Stimulated activated CD4-positive, alpha-beta T cell treated with anti-CD3 and anti-CD28 coated beads, Interleukin-15, amount 100 ng/mL, for 48 hours (primary cell): ENCODE measurements around the gene HELZ2.
"Not testable (repeated sequence)": the region's sequence is repeated elsewhere in the genome, so short reads cannot be mapped to it uniquely, and the experiment has no call there.

Source experiments
- DNase-seq, 2 donors: peaks; one replicate each; pipeline ENCODE4 v3.0.0-alpha.2; 2020; ENCODE audit warnings: low read depth in 2 of 2

The HELZ2 gene, protein sequence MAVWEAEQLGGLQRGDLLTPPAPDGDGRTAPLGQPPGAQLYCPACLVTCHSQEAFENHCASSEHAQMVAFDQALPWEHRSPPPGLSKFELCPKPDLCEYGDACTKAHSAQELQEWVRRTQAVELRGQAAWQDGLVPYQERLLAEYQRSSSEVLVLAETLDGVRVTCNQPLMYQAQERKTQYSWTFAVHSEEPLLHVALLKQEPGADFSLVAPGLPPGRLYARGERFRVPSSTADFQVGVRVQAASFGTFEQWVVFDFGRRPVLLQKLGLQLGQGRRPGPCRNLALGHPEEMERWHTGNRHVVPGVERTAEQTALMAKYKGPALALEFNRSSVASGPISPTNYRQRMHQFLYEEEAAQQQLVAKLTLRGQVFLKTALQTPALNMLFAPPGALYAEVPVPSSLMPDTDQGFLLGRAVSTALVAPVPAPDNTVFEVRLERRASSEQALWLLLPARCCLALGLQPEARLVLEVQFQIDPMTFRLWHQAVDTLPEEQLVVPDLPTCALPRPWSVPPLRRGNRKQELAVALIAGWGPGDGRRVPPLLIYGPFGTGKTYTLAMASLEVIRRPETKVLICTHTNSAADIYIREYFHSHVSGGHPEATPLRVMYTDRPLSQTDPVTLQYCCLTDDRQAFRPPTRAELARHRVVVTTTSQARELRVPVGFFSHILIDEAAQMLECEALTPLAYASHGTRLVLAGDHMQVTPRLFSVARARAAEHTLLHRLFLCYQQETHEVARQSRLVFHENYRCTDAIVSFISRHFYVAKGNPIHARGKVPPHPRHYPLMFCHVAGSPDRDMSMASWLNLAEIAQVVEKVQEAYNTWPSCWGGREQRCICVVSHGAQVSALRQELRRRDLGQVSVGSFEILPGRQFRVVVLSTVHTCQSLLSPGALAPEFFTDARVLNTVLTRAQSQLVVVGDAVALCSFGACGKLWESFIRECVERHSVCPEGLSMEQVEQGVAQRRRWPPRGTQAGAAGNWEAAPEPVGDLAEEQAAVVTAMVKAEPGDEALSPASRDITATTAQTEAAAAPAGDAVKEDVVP (N-terminal part only)

DNA sequence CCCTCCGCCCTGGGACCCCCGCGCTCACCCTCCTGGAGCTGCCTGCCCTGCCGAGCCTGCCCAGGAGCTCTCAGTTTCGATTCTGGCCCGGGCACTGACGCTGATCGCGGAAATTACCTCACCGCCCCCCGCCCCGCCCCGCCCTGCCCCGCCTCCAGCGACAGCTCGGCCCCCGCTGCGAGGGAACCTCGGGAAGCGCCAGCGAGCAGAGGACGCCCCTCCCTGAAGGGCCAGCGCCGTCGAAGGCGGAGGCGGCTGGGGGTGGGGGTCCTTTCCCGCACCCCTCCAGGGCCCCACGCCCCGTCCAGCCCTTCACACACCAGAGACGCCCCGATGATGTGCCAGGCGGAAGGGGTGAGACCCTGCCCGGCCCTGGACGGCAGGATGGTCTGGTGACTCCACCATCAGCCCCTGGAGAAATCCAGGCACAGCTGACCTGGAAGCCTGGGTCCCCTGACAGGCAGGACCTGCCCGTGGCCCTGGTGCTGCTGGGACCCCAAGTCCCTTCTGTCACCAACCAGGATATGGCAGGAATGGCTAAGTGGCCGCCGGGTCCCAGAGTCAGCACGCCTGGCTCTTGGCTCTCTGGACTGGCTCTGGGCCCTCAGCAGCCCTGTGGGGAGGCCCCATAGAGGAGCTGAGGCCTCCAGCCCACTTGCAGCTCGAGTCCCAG is at the start of gene HELZ2:
HELZ2 (minus strand) TSS at position 84 of the 673 bp plus-strand sequence. CDS start 1,854 bp downstream, outside the sequence.
- DNase-seq: no peak

DNA sequence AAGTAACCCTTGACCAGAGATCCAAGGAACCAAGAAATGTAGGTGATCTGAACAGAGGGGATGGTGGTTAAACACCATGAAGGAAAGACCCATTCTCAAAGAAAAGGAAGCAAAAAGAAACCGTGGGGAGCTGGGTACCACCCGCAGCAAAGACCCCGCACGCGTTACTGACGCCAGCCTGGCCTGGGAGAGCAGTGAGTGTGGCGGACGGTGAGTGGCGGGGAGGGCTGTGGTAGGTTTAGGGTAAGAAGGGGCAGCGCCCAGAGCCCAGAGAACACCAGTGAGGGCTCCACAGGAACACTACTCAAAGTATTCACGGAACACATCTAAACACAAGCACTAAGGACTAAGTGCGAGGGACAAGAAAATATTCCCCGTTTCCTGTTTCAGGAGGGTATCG is 48.7 kb upstream of the HELZ2 start:
- DNase-seq: no peak

DNA sequence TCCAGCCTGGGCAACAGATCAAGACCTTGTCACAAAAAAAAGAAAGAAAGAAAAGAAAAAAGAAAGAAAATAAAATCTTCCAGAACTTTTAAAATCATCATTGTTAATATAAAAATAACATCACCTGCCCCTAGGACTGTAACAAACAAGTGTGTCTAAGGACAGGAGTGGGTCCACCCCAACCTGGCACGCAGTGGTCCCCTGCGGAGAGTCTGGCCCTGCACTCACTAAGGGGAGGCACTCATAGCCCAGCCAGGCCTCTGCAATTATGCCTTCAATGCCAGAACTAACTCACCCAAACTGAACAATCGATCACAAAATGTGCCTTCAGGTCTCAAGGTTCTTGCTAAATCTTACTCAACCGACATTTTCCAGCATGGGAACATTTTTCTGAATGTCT is 48.1 kb upstream of the HELZ2 start:
- DNase-seq: no peak

DNA sequence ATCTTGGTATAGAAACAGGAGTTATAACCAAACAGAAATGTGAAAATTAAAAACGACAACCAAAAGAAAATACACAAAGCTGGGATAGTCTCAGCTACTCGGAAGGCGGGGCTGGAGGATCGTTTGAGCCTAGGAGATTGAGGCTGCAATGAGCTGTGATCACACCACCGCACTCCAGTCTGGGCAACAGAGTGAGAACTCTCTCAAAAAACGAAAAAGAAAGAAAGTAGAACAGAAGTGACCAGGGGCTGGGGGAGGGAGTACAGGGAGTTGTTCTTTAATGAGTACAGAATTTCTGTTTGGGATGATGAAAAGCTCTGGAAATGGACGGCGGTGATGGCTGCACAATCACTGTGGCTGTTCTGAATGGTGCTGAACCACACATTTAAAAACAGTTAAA is 47.0 kb upstream of the HELZ2 start:
- no peak for DNase-seq

DNA sequence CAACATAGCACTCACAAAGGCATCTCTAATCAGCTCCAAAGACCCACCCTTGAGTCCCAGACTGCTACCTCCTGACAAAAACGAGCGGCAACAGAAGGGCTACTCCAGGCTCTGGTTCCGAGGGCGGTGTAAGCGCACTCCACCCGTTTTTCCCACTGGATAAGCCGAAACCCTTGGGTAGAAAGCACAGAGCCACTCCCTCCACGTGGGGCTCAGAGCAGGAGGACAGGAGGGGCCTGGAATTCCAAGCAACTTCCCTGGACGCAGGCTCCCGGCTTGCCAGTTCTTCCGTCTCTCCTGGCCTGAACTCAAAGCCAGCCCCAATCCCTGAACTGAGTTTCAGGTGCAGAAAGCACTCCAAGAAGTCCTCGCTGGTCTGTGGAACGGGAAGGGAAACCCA is 45.5 kb upstream of the HELZ2 start:
- no peak for DNase-seq

DNA sequence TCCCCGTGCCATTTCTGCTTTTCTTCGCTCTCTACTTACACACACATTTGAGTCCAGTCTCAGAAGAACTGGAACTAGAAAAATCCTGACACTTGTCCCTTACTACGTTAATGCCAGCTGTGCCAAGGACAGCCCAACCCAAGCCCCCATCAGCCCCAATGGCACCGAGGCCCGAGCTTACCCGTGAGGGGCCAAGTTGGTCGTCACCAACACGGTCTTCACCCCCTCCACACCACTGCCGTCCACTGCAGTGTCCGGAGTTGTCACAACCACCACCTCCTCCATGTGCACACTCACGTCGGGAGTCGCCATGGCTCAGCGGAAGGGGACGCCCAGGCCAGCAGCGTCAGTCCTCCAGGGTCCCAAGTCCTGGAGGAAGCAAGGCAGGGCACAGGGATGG is 45.0 kb upstream of the HELZ2 start:
- no peak for DNase-seq

DNA sequence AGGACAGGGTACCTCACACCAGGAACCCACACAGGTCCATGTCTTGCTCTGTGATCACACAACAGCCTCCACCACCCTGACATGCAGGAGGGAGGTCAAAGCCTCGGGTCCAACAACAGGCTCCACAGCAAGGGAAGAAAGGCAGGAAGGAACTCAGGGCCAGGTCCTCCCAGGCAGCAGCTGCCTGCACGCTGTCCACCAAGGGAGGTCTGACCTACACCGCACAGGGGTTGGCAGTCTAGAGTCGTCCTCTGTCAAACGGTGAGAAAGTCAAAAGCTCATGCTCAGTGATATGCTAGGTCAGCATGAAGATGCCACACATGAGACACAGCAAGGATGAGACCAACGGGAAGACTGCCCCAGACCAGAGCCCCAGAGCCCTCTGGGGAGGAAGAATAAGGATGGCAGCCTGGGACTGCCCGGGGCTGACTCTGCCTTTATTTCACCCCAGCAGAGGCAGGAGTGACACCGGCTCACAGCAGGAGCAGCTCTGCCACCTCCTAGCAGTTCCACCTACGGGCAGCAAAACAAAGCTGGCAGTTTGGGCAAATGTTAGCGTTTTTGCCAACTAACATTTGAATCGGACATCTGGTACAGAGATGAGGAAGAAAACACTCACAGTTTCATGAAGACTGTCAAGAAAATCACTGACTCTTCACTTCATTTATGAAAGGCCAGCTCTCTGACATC is 44.4 kb upstream of the HELZ2 start:
- no peak for DNase-seq

DNA sequence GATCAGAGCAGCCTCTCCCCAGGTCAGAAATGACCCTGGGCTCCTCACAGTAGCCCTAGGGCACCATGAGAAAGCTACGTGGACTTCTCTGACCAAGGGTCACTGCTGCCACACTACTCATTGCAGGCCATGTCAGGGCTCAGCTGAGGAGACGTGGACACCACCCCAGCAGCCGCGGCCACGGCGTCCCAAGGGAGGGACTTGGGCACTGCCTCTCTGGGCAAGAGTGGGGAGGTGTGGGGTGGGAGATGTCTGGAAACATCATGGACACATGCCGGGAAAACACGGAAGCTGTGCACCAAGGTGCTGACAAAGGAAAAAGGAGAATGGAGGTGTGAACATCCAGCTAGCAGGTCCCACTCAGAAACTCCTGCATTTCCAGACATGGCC is 43.8 kb upstream of the HELZ2 start:
- DNase-seq: no peak

DNA sequence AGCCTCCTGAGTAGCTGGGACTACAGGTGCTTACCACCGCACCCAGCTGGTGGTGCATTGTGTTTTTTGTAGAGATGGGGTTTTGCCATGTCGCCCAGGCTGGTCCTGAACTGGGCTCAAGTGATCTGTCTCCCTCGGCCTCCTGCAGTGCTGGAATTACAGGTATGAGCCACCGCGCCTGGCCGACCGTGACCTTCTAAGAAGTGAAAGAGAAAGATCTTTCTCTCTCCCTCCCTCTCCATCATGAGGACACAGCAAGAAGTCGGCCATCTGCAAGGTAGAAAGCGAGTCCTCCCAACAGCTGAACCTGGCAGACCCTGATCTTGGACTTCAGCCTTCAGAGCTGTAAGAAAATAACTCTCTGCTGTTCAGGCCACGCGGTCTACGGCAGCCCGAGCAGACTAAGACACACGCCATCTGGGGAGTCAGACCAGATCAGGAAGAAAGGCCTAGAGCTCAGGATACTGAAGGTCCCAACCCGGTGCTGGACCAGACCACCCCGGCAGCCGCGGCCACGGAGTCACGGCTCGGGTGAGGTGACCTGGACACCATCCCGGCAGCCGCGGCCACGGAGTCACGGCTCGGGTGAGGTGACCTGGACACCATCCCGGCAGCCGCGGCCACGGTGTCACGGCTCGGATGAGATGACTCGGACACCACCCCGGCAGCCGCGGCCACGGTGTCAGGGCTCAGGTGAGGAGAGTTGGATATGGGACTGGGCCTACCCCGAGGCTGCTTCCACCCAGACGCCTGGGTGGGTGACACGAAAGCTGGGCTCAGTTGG is 43.2 kb upstream of the HELZ2 start:
- no peak for DNase-seq

DNA sequence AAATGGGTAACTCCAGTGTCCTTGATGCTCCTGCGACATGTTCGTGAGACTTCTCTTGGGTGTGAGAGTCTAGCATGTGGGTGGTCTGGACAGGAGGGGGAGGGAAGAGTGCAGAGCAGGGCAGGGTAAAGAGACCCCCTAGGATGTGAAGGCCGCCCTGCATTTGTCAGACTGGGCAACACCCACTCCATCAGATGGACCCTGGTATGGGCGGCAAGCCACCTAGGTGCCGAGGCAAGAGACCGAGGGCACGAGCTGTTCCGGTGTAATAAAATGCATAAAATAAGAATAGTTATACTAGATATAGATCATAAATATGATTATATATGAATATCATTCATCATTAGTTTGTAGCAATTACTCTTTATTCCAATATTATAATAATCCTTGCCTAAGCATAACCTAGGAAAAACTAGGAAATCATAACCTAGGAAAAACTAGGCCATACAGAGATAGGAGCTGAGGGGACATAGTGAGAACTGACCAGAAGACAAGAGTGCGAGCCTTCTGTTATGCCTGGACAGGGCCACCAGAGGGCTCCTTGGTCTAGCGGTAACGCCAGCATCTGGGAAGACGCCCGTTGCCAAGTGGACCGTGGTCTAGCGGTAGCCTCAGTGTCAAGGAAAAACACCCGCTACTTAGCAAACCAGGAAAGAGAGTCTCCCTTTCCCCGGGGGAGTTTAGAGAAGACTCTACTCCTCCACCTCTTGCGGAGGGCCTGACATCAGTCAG is 40.0 kb upstream of the HELZ2 start:
- DNase-seq: not testable (repeated sequence)

DNA sequence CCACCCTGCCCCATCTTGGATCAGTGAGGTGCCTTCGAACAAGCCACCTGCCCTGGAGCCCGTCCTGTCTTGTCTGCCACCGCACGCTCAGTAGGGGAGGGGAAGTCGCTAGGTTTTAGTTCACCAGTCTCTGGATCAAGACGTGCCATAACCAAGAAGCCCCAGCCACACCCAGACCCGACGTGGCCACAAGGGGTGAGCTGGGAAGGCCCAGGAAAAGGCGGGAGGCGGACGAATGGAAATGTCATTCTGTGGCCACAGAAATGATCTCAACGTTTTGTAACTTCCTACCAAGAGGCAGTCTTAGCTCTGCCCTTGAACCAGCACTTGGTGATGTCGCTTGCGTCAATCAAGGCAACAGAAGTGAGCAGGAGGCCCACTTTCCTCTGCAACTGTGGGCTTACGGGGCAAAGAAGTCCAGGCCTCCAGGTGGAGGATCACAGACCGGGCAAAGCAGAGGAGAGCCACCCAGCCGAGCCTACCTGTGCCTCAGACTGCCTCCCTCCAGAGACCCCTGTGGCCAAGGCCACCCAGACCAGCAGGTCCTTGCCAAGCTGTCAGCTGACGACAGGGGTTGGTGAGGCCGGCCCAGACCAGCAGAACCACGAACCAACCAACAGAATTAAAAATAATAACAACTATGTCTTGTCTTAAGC is 38.4 kb upstream of the HELZ2 start:
- no peak for DNase-seq

DNA sequence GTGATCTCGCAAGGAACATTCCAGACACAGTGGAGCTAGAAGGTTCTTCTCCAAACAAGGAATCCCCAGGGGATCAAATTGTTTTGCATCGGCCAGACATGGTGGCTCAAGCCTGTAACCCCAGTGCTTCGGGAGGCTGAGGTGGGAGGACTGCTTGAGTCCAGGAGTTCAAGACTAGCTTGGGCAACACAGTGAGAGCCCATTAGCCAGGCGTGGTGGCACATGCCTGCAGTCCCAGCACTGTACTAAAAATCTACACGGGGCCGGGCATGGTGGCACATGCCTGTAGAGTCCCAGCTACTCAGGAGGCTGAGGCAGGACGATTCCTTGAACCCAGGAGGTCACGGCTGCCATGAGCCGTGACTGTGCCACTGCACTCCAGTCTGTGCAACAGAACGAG is 37.6 kb upstream of the HELZ2 start:
- DNase-seq: no peak

DNA sequence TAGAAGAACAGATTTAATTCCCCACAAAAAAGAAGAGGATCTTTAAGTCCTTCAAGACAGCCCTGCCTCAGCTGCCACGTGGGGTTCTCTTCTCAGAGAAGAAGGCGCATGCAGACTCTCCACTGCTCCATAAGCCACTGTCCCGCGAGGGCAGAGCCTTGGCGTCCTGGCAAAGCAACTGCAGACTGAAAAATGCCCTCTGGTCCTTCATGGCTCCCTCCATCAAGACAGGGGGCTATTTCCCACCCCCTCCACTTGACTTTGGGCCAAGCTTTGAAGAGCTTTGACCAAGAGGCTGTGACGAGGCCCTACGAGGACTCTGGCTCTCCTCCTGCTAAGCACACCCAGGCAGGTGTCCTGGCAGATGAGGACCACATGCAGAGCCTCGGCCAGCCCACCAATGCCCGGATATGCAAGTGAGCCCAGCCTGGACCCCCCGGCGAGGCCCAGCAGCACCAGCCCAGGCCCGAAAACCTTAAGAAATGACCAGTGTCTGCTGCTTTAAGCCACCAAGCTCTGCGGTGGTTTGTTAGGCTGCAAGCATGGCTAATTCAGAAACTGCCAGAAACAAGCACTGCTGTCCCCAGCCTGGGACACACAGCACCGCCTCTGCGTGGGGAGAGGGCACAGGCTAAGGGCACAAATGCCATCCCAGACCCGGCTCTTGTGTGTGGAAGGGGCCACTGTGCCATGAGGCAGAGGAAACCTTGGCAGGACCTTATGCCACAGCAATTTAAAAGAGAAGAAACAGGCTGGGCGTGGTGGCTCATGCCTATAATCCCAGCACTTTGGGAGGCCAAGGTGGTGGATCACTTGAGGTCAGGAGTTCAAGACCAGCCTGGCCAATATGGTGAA is 36.8 kb upstream of the HELZ2 start:
- no peak for DNase-seq

DNA sequence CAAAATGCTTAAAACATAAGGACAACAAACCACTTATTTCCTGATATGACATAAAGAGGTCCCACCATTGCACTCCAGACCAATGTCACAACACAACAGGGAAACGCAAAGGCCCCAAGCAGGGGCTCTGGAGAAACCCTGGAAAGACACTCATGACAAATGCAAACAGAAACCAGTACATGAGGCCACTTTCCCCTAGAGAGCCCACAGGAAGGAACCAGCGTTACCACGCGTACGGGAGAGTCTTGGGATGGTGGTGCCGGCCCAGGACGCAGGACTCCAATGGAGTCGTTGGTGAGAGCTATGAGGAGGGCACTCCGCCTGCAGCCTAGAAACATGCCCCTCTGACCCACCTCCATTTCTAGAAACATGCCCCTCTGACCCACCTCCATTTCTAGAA is 32.6 kb upstream of the HELZ2 start:
- no peak for DNase-seq

DNA sequence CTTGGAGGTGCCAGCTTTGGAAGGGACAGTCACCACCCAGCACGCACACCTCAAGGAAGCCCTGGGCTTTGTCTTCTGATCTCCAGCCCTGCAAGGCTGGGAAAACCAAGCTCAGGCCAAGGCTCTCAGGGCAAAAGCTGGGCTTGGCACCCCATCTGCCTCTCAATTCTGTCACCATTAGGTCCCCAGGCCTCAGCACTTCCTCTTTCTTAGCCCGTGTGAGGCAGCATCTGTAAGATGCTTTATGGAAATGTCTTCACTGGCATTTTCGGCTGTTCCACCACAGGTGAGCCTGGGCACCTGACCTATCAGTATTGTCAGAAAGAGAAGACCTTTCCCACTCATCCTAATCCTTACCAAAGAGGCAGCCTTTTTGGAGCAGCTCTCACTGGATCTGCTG is 28.3 kb upstream of the HELZ2 start:
- no peak for DNase-seq

DNA sequence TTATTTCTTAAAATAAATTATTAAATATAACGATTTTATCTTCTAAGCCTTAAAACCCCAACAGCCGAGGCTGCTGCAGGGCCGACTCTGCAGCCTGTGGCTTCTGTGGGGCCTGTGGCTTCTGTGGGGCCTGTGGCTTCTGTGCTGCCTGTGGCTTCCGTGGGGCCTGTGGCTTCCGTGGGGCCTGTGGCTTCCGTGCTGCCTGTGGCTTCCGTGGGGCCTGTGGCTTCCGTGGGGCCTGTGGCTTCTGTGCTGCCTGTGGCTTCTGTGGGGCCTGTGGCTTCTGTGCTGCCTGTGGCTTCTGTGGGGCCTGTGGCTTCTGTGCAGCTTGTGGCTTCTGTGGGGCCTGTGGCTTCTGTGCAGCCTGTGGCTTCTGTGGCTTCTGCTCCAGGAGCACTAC is 27.6 kb upstream of the HELZ2 start:
- not testable (repeated sequence) for DNase-seq

DNA sequence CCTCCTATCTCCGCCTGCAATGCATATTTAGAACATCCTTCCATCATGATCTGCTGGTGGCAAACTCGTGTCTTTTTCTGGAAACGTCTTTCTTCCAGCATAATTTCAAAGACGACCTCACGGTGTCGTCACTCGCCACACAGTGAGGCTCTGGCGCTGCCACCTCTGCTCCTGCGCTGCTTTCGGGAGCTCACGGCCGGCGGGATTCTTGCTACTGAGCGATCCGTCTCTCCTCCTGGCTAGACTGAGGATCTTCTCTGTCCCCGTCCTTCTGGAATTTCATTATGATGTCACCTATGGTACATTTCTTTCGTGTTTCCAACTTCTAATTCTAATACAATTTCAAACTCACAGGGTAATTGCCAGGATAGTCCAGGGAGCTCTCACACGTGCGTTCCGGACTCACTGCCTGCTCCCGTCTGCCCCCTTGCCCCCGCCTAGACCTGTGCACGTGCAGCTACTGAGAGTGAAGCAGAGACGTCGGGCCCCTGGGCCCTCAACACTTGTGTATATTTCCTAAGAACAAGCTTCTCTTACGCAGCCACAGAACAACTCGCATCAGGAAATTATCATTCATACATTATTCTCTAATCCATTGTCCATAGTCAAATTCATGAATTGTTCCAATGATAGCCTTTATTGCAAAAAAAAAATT is 25.5 kb upstream of the HELZ2 start:
- DNase-seq: no peak
